Kidney epithelial cell (primary cell): ENCODE data around the gene ASXL2. TPM values are rescaled to one million over a fixed set of nuclear protein-coding genes. Genes with fewer than 3 reads are reported as not detected.

Experiments used
- DNase-seq: peaks from one replicate; pipeline ENCODE4 v3.0.0-alpha.2; 2010; ENCODE audit warnings: low read depth
- H3K27me3 ChIP-seq: 2 replicates; pipeline ENCODE4 v1.6.0; 2011; ENCODE audit warnings: low read length; ENCODE audit not compliant: control insufficient read depth, insufficient read depth
- H3K36me3 ChIP-seq: 2 replicates; pipeline ENCODE4 v1.5.1; 2011; ENCODE audit warnings: low read length; ENCODE audit not compliant: control insufficient read depth, insufficient read depth
- H3K4me3 ChIP-seq: 2 replicates; pipeline ENCODE4 v1.5.1; 2011; ENCODE audit warnings: low read depth, mild to moderate bottlenecking, control low read depth, low read length
- CTCF ChIP-seq: IDR thresholded peaks from 2 replicates; pipeline ENCODE4 v1.5.1; 2011; ENCODE audit warnings: mild to moderate bottlenecking, moderate library complexity, low read length, control low read depth, inconsistent platforms; ENCODE audit not compliant: insufficient read depth, poor library complexity, severe bottlenecking
- total RNA-seq: library from RNA; depleted of rRNA; stranded (reverse); fragments of >200 nt; gene quantifications from 2 replicates; pipeline ENCODE4 v1.2.3, GENCODE V29; 2015

Gene ASXL2
- total RNA-seq, 1 donor from 2014 or later, result 18.6 TPM

GRCh38 chr2:25697559-25698341 is 180.5 kb downstream of the ASXL2 start:
- H3K27me3 ChIP-seq, result no peaks in the 10 kb centered on the region
- H3K36me3 ChIP-seq, result no peaks in the 10 kb centered on the region
- H3K4me3 ChIP-seq, result no peak overlapping the region
- TF ChIP-seq CTCF, result no peak
- no peak for DNase-seq

GRCh38 chr2:25692737-25693445 is 185.4 kb downstream of the ASXL2 start:
- TF ChIP-seq CTCF, result no peak
- no peak overlapping the region for H3K4me3 ChIP-seq
- H3K27me3 ChIP-seq, result no peaks in the 10 kb centered on the region
- no peaks in the 10 kb centered on the region for H3K36me3 ChIP-seq
- DNase-seq, result no peak

- no peak for DNase-seq
- no peaks in the 10 kb centered on the region for H3K36me3 ChIP-seq
- no peaks in the 10 kb centered on the region for H3K27me3 ChIP-seq
- H3K4me3 ChIP-seq, result no peak overlapping the region
- no peak for TF ChIP-seq CTCF
Measured at GRCh38 chr2:25692143-25692542, 186.1 kb downstream of the ASXL2 start.

GRCh38 chr2:25690058-25690457 is 188.2 kb downstream of the ASXL2 start:
- Histone ChIP-seq H3K27me3 (no peaks in the 10 kb centered on the region), H3K4me3 (no peak overlapping the region), H3K36me3 (no peaks in the 10 kb centered on the region)
- peak; percentile 48 for DNase-seq
- no peak for TF ChIP-seq CTCF

- no peaks in the 10 kb centered on the region for H3K36me3 ChIP-seq
- H3K27me3 ChIP-seq, result no peaks in the 10 kb centered on the region
- DNase-seq, result no peak
- H3K4me3 ChIP-seq, result no peak overlapping the region
- no peak for TF ChIP-seq CTCF
Measured at GRCh38 chr2:25688236-25688635, 190.1 kb downstream of the ASXL2 start.

GRCh38 chr2:25685741-25686140 is 192.5 kb downstream of the ASXL2 start:
- TF ChIP-seq CTCF, result no peak
- no peaks in the 10 kb centered on the region for H3K36me3 ChIP-seq

More at GRCh38 chr2:25685741-25686140, 192.5 kb downstream of the ASXL2 start:
- Histone ChIP-seq H3K27me3 (no peaks in the 10 kb centered on the region), H3K4me3 (no peak overlapping the region)
- DNase-seq, result no peak
